Esophagus squamous epithelium (tissue), 4 donors: ENCODE results near the gene PHLDA2.
"Not testable (repeated sequence)": the region's sequence is repeated elsewhere in the genome, so short reads cannot be mapped to it uniquely, and the experiment has no call there.

Source experiments
- CTCF ChIP-seq, 6 experiments: fragments of 450-650 bp in 4 of 6; fragments of 200-600 bp in 2 of 6; sonication (generic) in 2 of 6; IDR thresholded peaks; one replicate each; pipeline ENCODE4 v1.5.1; 2016 to 2019; ENCODE audit warnings: antibody characterized with exemption in 6 of 6, mild to moderate bottlenecking in 4 of 6, moderate library complexity in 4 of 6
- POLR2A ChIP-seq, 4 donors: fragments of 450-650 bp; IDR thresholded peaks; one replicate each; pipeline ENCODE4 v1.6.1; 2017; ENCODE audit warnings: antibody characterized with exemption in 4 of 4, mild to moderate bottlenecking in 4 of 4, moderate library complexity in 3 of 4

GRCh38 chr11:2938458-2939418 lies 9.5 kb upstream of the PHLDA2 start:
- not testable (repeated sequence) for TF ChIP-seq CTCF, POLR2A (IDR thresholded peaks at IDR 0.05)
